HS-27A (cell line): ENCODE measurements around the gene KMT2C.
"Not testable (repeated sequence)": the region's sequence is repeated elsewhere in the genome, so short reads cannot be mapped to it uniquely, and the experiment has no call there.

Source experiments
- DNase-seq: peaks from one replicate; pipeline ENCODE4 v3.0.0-alpha.2; 2012; ENCODE audit warnings: low read depth, missing footprints

Gene KMT2C

DNA sequence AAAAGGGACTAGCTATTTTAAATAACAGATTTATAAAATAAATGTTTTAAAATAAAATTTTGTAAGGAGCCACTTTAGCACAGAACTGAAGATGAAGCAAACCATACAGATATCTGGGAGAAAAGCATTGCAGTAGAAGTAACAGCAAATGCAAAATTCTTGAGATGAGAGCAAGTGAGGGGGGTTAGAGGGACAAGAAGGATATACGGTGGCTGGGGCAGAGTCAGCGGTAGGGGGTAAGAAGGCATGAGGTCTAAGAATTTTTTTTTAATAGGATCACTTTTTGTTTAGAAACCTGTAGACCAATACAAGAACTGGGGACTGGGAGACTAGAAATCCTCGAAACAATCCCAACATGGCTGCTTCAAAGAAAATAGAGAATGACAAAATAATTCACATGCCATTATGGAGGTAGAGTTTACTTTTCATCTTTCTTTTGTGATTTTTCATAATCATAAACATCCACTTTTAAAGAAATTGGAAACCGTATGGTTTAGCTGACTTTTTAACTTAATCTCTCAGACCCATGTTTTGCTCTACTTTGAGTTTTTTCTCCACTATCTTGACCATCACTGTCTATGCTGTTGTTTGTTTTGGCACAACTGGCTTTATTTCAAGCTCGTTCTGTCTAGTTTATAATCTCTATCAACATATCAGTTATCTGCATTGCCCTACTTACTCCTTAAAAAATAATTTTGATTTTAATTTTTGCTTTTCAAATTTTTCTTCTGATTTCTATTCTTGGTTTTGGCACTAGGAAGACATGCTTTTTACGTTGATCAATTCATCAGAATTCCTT lies 73.5 kb downstream of the KMT2C start:
- no peak for DNase-seq

DNA sequence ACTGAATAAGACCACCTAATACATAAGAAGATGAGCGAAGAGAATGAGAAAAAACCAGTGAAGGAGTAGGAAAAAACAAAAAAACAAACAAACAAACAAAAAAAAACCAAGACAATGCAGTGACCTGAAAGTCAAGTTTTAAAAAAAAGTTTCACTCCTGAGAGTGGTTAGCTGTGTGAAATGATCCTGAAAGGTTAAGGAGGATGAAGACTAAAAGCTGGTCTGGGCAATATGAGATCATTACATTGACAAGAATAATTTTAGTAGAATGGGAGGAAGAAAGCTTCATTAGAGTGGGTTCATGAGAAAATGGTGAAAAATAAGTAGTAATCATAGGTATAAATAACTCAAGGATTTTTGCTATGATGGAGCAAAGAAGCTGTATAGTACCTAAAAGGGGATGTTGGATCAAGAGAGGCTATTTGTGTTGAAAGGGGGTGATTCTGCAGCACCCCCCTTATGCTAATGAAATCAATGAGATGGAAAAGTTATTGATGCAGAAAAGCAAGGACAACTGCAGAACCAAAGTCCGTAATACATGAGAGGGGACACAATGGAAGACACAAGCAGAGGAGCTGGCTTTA lies 80.2 kb downstream of the KMT2C start:
- DNase-seq: no peak

GRCh38 chr7:152354061-152354460 lies 81.7 kb downstream of the KMT2C start:
- peak; percentile 9 for DNase-seq

DNA sequence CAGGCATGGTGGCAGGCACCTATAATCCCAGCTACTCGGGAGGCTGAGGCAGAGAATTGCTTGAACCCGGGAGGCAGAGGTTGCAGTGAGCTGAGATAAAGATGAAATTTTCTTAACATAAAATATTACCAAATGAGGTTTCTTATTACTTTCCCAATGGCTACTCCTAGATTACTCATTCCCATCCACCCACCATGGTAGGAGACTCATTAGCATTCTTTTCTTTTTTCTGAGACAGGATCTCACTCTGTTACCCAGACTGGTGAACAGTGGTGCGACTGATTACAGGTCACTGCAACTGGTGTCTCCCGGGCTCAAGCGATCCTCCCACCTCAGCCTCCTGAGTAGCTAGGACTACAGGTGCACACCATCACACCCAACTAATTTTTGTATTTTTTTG lies 82.5 kb downstream of the KMT2C start:
- not testable (repeated sequence) for DNase-seq

- not testable (repeated sequence) for DNase-seq
These were observed 84.1 kb downstream of the KMT2C start for GRCh38 chr7:152351747-152352146.

GRCh38 chr7:152351168-152351567 lies 84.6 kb downstream of the KMT2C start:
- no peak for DNase-seq

DNA sequence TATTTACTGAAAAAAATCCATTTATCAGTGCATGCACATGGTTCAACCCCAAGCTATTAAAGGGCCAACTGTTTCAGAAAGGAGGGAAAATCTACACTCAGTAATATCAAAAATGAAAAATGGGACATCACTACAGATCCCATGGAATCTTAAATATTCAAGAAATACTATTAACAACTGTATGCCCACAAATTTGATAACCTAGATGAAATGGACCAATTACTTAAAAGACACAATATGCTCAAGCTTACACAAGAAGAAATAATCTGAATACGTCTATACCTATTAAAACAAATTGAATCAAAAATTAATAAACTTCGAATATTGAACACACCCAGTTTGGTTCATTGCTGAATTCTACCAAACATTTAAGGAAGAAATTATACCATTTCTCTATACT lies 87.9 kb downstream of the KMT2C start:
- DNase-seq: no peak

DNA sequence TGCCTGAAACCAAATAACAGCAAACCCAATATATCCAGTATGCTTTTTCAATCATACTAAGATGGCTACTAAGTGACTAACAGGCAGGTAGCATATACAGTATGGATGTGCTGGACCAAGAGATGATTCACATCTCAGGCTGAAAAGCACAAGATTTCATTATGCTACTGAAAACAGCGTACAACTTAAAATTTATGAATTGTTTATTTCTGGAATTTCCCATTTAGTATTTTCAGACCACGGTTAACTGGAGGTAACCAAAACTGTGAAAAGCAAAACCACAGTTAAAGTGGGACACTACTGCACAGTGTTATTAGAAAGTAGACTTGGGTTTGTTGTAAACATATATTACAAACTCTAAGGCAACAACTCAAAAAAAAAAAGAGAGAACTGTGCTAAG lies 91.5 kb downstream of the KMT2C start:
- DNase-seq: no peak

DNA sequence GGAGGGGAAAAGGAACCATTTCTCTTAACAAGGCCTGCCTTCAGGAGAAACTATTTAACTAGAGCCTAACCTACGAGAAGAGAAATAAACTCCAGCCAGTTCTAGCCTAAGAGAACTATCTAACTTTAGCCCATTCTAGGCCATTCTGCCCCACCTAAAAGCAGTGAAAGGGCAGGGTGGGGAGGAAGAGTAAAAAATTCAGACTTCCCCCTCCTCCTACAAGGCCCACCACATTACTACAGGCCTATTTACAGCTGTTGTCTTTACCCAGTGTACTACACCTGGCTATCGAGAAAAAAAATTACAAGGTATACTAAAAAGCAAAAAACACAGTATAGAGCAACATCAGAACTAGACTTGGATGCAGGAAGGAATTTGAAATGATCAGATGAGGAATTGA lies 93.0 kb downstream of the KMT2C start:
- DNase-seq: no peak

GRCh38 chr7:152341914-152342236 lies 93.9 kb downstream of the KMT2C start:
- no peak for DNase-seq

DNA sequence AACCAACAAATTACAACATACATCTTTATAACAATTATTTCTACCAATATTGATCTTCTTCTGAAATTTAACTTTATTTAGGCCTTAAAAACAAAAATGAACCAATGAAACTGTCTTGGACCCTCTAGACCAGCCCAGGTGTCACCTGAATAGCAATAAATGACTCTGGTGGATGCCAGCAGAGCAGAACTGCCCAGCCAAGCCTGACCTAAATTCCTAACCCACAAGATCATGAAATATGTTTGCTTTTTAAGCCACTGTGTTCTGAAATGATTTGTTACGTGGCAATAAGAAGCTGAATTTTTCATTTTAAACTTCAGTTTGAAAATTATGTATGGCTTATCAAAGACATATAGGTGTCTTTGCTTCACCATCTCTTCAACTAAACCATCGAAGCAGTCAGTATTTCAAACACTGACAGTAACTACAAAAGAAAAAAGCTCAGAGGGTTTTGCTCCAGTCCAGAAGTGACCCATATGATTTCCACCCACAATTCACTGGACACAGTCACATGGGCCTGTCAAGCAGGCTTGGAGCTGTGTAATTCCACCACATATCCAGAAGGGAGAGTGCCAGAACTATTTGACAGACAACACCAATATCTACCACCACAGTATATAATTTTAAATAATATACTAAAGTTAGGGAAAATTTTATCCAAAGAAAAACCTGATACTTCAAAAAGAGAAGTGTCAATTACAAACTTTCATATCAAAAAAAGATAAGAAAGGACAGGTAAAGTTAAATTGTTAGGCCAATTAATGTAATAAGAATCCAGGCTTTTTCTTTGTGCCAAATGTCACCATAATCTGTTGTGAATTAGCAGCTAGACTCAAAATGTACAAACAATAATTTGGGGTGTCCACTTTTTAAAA lies 94.5 kb downstream of the KMT2C start:
- DNase-seq: peak; percentile 4

DNA sequence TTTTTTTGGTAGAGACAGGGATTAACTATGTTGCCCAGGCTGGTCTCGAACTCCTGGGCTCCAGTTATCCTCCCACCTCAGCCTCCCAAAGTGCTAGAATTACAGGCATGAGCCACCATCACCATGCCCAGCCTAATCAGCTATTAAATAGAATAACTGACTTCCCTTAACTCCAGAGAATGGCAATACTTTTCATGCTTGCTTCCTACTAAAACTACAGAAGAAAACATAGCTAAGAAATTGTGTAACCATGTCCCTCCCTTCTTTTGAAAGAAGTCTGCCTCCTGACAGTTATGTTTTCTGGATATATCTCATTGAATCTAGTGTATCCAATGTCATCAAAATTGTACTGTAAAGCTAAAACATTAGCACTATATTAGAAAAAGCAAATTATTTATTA lies 95.6 kb downstream of the KMT2C start:
- no peak for DNase-seq

DNA sequence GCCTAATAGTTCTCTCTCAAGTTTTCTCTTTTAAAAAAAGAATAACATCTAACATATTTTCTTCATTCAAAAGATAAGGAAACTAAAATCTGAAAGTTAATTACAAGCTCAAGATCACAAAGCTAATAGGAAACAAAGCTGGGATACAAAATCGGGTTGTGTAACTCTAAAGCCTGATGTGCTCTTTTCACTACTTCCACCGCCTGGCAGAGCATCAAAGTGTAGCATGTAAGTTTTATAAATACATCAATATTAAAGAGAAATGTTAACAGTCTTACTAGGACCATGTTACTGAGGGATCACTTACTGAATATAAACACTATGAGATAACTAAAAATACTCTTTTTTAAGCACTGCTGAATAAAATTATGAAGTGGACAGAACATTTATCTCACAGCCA lies 97.2 kb downstream of the KMT2C start:
- DNase-seq: no peak

- DNase-seq: no peak
These were observed 98.9 kb downstream of the KMT2C start for GRCh38 chr7:152336754-152337368.

DNA sequence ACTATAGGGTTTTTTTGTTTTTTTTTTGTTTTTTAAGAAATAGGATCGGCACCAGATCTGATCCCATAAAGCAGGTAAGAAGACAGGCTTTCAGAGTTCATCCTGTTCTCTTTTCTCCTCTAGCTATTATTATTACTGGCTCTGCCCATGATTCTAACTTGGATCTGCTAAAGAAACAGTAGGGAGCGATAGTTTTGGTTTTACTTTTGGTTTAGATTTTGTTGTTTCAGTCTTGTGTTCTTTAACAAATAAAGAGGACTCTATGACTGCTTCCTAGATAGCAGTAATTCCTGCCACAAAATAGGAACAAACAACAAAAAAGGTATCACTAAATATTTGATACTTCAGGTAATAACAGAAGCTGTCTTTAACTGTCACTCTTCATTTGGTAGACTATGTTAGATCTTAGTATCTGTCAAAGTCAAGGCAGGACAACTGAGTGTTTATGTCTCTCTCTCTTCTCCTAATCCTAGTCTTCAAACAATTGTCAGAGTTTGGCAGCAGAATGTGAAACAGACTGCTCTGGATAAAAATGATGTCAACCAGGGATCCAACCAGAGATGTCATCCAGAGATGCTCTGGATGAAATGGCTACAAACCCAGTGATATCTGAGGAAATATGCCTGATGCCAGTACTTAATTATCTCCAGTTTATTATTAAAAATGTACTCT lies 99.8 kb downstream of the KMT2C start:
- DNase-seq: no peak

DNA sequence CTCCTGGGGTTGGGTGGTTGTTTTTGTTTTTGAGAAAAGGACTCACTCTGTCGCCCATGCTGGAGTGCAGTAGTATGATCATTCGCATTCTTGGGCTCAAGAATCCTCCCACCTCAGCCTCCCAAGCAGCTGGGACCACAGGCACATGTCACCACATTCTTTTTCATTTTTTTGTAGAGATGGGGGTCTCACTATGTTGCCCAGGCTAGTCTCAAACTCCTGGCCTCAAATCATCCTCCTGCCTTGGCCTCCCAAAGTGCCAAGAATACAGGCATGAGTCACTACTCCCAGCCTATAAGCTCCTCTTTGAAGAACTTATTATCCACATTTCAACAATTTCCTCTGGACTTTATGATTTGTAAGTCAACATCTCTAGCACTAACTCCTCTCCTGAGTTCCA lies 102.7 kb downstream of the KMT2C start:
- DNase-seq: no peak

DNA sequence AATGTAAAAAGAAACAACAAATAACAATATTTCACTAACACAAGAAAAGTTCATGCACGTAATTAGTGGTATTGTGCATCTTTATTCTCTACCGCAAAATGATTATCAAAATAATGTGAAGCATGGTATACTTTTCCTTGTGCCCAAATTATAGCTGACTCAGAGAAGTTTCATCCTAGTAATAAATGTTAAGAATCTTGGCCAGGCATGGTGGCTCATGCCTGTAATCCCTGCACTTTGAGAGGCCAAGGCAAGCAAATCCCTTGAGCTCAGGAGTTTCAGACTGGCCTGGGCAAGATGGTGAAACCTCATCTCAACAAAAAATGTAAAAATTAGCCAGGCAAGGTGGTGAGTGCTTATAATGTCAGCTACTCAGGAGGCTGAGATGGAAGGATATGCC lies 105.0 kb downstream of the KMT2C start:
- DNase-seq: no peak

DNA sequence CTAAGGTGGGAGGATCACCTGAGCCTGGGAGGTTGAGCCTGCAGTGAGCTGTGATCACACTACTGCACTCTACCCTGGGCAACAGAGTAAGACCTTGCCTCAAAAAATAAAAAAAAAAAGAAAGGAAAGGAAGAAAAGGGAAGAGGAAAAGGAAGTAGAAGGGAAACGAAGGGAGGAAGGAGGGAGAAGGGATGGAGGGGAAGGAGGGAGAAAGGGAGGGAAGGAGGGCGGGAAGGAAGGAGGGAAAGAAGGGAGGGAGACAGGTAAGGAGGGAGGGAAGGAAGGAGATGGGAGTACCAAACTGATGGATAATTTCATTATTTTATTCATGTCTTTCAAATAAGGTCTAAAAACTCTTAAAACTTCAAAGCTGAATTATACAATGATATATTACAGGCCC lies 106.3 kb downstream of the KMT2C start:
- no peak for DNase-seq

- no peak for DNase-seq
These were observed 107.6 kb downstream of the KMT2C start for GRCh38 chr7:152328234-152328633.

GRCh38 chr7:152315845-152316244 lies 120.0 kb downstream of the KMT2C start:
- DNase-seq: no peak

DNA sequence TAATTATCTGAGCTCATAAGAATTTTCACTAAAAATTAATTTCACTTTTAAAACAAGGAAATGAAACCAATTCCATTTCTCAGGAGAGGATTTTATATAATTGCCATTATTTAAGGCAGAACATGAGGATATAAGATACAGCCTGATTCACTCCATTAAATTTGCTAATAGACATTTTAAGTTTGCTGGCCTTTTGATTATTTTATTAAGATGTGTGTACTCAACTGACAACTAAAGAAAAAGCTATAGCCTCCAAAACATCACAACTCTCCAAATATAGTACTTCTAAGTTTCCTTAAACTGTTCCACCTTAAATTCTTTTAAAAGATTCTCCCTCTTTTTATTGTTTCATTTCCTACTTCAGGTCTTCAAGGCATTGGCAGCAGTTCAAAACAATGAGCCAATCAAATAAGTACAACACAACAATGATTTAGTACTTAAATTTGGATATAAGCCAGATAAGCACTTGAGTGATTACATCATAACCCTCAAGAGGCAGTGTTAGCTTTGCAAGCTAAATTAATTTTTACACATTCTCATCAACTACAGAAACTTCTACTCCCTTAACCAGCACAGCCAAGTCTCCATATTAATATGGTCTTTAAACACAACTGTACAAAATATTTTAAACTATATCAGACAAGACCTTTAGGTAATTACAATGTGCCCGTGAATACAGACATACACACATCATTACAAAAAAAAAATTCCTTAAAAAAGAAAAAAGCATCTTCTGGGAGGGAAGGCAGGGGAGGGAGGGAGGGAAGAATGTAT lies 121.8 kb downstream of the KMT2C start:
- DNase-seq: peak; percentile 33
